ENCODE results near the gene DUS1L. TPM values are rescaled to one million over a fixed set of nuclear protein-coding genes. Genes with fewer than 3 reads are reported as not detected.

Gene DUS1L
- total RNA-seq, 2 experiments from 2014 or later = 175 to 190 TPM

GRCh38 chr17:82095777-82096708, 30.4 kb upstream of the DUS1L start:
- Mint-ChIP-seq H3K4me1 (peaks cover 9% of the 10 kb centered on the region), H3K36me3 (peaks cover 12% of the 10 kb centered on the region), H3K27me3 (no peaks in the 10 kb centered on the region), H3K27ac (peak overlapping the region; percentile 58), H3K4me3 (peak overlapping the region; percentile 79), H3K9me3 (no peaks in the 10 kb centered on the region)
- no peak for DNase-seq

DNA sequence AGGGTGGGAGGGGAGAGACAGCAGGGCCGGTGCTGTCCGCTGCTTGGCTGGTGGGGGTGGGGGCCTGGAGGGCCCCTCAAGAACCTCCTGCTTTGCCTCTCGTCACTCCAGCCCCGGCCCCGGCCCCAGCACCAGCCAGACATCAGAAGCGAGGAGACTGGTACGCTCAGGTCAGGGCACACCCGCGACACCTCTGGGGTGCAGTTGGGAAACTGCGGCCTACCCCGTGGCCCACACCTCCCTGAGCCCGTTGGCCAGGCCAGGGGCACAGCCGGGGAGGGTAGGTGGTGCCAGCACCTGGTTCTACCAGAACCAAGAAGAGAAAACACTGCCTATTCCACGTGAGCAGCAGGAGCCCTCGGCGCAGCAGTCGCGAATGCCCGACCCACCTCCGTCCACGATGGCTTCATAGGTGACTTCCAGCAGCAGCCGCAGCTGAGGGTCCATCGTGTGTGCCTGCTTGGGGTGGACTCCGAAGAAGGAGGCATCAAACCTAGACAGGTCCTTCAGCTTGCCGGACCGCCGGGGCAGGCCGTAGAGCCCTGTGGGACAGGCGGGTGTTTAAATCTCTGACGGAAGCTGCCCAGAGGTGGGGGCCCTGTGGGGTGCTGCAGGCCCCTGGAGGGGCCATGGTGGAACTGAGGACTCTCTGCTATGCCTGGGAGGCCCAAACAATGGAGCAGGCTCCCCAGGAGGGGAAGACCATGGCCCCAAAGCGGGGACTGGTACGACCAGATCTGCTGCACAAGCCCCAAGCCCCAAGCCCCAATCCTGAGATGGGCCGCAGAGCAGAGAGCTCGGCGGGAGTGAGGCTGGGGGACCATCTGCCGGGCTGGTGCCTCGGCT, 29.6 kb upstream of the DUS1L start:
- no peak for DNase-seq
- H3K36me3 Mint-ChIP-seq = peaks cover 11% of the 10 kb centered on the region
- no peaks in the 10 kb centered on the region for H3K9me3 Mint-ChIP-seq
- peaks cover 7% of the 10 kb centered on the region for H3K4me1 Mint-ChIP-seq
- no peaks in the 10 kb centered on the region for H3K27me3 Mint-ChIP-seq
- H3K27ac Mint-ChIP-seq = no peak overlapping the region
- peak overlapping the region; percentile 68 for H3K4me3 Mint-ChIP-seq

DNA sequence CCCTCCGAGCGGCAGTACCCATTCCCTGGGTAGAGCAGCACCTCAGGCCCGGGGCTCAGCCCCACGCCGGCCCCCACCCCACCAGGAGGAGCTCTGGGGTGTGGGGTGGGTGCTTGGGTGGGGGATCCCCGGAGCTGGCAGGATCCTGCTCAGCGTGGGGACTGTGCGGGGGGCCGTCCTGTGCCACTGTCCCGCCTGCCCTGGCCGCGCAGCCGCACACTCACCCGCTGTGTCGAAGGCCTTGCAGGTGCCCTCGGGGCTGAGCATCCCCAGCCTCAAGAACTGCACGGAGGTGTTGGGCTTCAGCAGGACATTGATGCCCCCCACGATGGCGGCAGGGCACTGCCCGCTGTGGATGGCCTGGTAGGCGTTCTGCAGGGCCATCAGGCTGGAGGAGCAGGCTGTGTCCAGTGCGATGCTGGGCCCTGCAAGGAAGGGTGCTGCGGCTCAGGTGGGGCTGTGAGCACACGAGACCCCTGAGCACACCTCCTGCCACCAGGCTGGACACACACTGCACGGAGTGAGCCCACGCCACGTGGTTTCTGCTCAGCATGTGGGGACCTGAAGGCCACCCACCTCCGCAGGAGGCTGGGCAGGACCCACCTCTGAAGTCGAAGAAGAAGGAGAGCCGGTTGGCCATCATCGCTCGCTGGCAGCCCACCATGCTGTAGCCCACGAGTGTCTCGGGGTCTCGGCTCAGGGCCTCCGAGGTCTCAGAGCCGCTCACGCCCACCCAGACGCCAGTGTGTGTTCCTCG, 27.6 kb upstream of the DUS1L start:
- peaks cover 2% of the 10 kb centered on the region for H3K4me1 Mint-ChIP-seq
- H3K4me3 Mint-ChIP-seq = no peak overlapping the region
- no peak overlapping the region for H3K27ac Mint-ChIP-seq
- no peak for DNase-seq
- H3K36me3 Mint-ChIP-seq = peaks cover 3% of the 10 kb centered on the region
- no peaks in the 10 kb centered on the region for H3K27me3 Mint-ChIP-seq
- H3K9me3 Mint-ChIP-seq = no peaks in the 10 kb centered on the region

- no peak for DNase-seq
- H3K9me3 Mint-ChIP-seq = no peaks in the 10 kb centered on the region
- no peak overlapping the region for H3K27ac Mint-ChIP-seq
- peaks cover 3% of the 10 kb centered on the region for H3K36me3 Mint-ChIP-seq
- peaks cover 2% of the 10 kb centered on the region for H3K4me1 Mint-ChIP-seq
- no peak overlapping the region for H3K4me3 Mint-ChIP-seq
- H3K27me3 Mint-ChIP-seq = no peaks in the 10 kb centered on the region
Measured at GRCh38 chr17:82092628-82092994, 27.0 kb upstream of the DUS1L start.

- Mint-ChIP-seq H3K9me3 (no peaks in the 10 kb centered on the region), H3K27me3 (no peaks in the 10 kb centered on the region), H3K27ac (no peak overlapping the region), H3K36me3 (peaks cover 3% of the 10 kb centered on the region), H3K4me3 (no peak overlapping the region), H3K4me1 (peaks cover 2% of the 10 kb centered on the region)
- DNase-seq = no peak
Measured at GRCh38 chr17:82092094-82092586, 26.5 kb upstream of the DUS1L start.

GRCh38 chr17:82091264-82092066, 25.9 kb upstream of the DUS1L start:
- Mint-ChIP-seq H3K36me3 (peaks cover 3% of the 10 kb centered on the region), H3K9me3 (no peaks in the 10 kb centered on the region), H3K4me1 (peaks cover 2% of the 10 kb centered on the region), H3K4me3 (no peak overlapping the region), H3K27me3 (no peaks in the 10 kb centered on the region), H3K27ac (no peak overlapping the region)
- no peak for DNase-seq

DNA sequence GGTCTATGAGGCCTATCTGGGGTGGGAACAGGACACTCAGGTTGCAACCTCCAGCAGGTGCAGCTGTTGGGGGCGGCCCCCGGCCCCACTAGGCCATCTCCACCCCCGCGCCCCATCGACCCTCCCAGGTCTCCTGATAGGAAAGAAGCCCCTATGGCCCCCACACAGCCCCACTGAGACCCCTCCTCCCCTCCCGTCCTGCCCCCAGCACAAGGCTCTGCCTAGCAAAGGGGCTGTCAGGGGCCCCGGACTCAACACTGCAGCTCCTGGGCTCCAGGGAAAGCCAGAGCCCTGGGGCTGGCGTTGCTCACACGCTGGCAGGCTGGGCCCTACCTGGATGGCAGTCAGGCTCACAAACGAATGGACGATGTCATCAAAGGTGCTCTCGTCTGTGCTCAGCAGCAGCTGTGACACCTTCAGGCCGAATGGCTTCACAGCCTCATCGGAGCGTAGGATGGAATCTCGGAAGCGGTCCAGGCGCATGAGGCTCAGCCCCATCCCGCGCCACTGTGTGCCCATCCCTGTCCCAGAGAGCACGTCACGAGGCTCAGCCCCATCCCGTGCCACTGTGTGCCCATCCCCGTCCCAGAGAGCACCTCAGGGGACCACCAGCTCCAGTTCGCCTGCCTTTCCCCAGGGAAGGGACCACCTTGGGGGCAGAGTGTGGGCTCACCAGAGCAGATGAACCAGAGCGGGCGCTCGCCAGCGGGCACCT, 25.1 kb upstream of the DUS1L start:
- H3K36me3 Mint-ChIP-seq = peaks cover 1% of the 10 kb centered on the region
- no peaks in the 10 kb centered on the region for H3K9me3 Mint-ChIP-seq
- no peaks in the 10 kb centered on the region for H3K27me3 Mint-ChIP-seq
- no peak overlapping the region for H3K27ac Mint-ChIP-seq
- H3K4me1 Mint-ChIP-seq = no peaks in the 10 kb centered on the region
- DNase-seq = no peak
- no peak overlapping the region for H3K4me3 Mint-ChIP-seq

DNA sequence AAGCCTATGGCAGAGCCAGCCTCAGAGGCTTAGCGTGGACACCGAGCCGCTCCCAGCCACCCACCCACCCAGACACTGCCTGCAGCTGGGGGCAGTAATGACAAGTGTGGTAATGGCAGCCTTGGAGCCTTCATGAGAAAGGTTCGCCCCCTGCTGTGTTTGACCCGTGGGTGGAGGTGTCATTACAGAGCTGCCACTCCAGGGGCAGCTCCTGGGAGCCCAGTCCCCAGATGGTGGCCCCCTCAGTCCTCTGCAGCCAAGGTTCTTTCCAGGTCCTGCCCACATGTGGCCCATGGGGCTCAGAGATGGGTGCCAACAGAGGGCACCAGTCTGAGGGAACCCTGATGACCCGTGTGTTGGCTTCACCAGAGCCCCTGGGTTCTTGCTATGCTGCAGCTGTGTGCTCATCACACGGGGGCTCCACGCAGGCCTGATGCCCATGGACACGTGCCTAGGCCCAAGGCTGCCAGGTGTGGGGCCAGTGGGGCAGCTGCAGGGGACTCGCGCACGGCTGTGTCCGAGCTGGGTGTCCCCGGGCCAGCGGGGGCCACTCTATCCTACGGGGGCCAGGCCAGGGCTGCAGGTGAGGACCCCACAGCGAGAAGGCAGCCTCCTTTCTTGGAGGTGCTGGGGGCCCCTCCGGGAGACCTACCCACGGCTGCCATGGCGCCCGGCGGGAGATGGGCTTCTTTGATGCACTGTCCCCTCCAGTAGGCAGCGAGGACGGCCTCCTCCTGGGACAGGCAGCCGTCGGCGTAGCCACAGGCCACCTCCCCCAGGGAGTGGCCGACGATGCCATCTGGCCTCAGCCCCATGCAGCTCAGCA, 24.3 kb upstream of the DUS1L start:
- Mint-ChIP-seq H3K27ac (no peak overlapping the region), H3K27me3 (no peaks in the 10 kb centered on the region), H3K9me3 (no peaks in the 10 kb centered on the region), H3K36me3 (peaks cover 1% of the 10 kb centered on the region), H3K4me3 (no peak overlapping the region), H3K4me1 (no peaks in the 10 kb centered on the region)
- no peak for DNase-seq

DNA sequence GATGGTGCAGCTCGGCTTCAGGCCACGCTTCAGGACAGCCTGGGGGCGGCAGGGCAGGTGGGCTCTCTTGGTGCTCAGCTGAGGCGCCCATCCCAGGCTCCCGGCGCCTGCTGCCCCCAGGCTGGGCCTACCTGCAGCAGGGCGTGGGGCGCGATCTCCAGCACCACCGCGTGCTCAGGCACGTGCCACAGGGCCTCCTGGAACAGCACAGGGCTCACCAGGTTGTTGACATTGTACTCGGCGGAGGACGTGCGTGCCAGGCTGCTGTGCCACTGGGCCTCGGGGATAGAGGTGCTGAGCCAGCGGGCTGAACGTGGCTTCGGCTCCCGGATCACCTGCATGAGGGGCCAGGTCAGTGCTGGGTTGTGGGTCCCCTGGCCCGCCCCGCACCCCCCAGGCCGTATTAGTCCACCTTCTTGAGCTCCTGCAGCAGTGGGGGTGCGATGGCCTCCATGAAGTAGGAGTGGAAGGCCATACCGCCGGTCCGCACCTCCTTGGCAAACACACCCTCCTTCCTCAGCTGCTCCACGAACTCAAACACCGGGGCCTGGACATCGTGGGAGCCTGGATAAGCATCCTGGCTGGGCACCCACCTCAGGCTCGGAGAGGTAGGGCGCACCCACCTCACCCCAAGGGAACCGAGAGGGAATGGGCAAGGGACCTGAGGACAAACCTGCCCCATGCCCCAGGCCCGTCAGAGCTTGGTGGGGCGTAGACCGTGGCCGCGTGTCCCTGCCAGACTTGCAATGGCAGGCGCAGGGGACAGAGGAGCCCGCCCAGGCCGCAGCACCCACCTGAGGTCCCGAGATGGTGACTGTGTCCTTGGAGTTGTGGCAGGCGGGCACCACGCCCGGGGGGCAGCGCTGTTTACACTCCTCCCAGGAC, 23.5 kb upstream of the DUS1L start:
- Mint-ChIP-seq H3K27me3 (no peaks in the 10 kb centered on the region), H3K36me3 (peaks cover 4% of the 10 kb centered on the region), H3K4me3 (no peak overlapping the region), H3K9me3 (no peaks in the 10 kb centered on the region), H3K4me1 (no peaks in the 10 kb centered on the region), H3K27ac (no peak overlapping the region)
- no peak for DNase-seq

GRCh38 chr17:82087961-82088837, 22.6 kb upstream of the DUS1L start:
- no peaks in the 10 kb centered on the region for H3K4me1 Mint-ChIP-seq
- H3K4me3 Mint-ChIP-seq = no peak overlapping the region
- H3K36me3 Mint-ChIP-seq = peaks cover 3% of the 10 kb centered on the region
- DNase-seq = no peak
- H3K27me3 Mint-ChIP-seq = no peaks in the 10 kb centered on the region
- H3K27ac Mint-ChIP-seq = no peak overlapping the region
- no peaks in the 10 kb centered on the region for H3K9me3 Mint-ChIP-seq

DNA sequence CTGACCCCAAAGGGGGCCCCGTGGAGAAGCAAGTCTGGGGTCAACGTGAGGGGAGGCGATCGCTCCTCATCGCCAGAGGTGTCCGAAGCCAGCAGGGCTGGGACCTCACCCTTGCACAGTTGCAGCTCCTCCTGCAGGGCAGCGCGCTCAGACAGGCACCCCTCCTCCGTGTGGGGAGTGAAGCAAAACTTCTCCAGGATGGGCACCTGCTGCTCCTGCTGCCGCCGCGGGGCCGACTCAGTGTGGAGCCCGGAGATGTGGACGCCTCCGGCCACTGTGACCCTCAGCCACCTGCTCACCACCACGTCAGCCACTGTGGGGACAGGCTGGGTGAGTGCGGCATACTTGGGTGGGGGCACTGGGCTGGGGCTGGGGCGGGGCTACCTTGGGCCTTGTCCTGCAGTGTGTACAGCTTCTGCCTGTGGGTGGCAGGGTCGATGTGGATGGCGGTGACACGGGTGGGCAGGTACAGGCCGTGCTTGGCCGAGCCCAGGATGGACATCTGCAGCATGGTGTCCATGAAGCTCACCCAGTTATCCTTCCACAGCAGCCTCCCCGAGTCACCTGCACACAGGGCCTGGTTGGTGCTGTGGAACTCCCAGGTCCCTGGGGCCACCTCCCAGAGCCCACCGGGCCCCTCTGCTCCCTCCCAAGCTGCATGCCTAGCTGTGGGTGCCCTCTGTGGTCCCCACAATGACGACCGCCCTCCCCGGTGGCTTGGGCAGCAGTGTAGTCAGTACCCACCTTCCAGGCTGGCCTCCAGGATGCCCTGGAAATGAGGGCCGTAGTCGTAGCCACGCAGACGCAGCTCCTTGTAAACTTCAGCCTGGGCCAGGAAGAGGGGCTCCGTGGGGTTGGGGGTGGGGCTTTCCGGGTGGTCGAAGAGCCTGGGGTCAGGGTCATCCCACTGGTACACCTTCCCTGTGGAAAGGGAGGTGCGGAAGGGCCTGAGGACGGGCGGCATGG, 21.6 kb upstream of the DUS1L start:
- no peak overlapping the region for H3K27ac Mint-ChIP-seq
- no peaks in the 10 kb centered on the region for H3K9me3 Mint-ChIP-seq
- DNase-seq = no peak
- no peaks in the 10 kb centered on the region for H3K4me1 Mint-ChIP-seq
- no peaks in the 10 kb centered on the region for H3K27me3 Mint-ChIP-seq
- peaks cover 3% of the 10 kb centered on the region for H3K36me3 Mint-ChIP-seq
- H3K4me3 Mint-ChIP-seq = no peak overlapping the region

Data from activated naive CD8-positive, alpha-beta T cell treated with anti-CD3 and anti-CD28 coated beads for 36 hours (primary cell).